ENCODE results near the gene SLC38A10. TPM values are rescaled to one million over a fixed set of nuclear protein-coding genes. Genes with fewer than 3 reads are reported as not detected.

Gene SLC38A10
- total RNA-seq, 1 experiment from 2014 or later: 44.6 TPM

GRCh38 chr17:81258292-81258691 is 36.8 kb downstream of the SLC38A10 start:
- no peak for DNase-seq (ENCODE audit: low read depth)

- DNase-seq (ENCODE audit: low read depth): no peak
Observed at GRCh38 chr17:81257533-81257932, 37.6 kb downstream of the SLC38A10 start.

GRCh38 chr17:81256616-81257015 is 38.5 kb downstream of the SLC38A10 start:
- DNase-seq (ENCODE audit: low read depth): no peak

GRCh38 chr17:81254955-81255717 is 40.0 kb downstream of the SLC38A10 start:
- no peak for DNase-seq (ENCODE audit: low read depth)

- DNase-seq (ENCODE audit: low read depth): peak; percentile 33
Observed at GRCh38 chr17:81253358-81254131, 41.6 kb downstream of the SLC38A10 start.

GRCh38 chr17:81252987-81253329 is 42.1 kb downstream of the SLC38A10 start:
- no peak for DNase-seq (ENCODE audit: low read depth)

GRCh38 chr17:81252326-81252986 is 42.7 kb downstream of the SLC38A10 start:
- DNase-seq (ENCODE audit: low read depth): no peak

GRCh38 chr17:81251709-81252301 is 43.3 kb downstream of the SLC38A10 start:
- no peak for DNase-seq (ENCODE audit: low read depth)

- no peak for DNase-seq (ENCODE audit: low read depth)
Observed at GRCh38 chr17:81251094-81251708, 43.9 kb downstream of the SLC38A10 start.

- no peak for DNase-seq (ENCODE audit: low read depth)
Observed at GRCh38 chr17:81250286-81251093, 44.6 kb downstream of the SLC38A10 start.

GRCh38 chr17:81249223-81250040 is 45.7 kb downstream of the SLC38A10 start:
- no peak for DNase-seq (ENCODE audit: low read depth)

GRCh38 chr17:81248649-81249048 is 46.5 kb downstream of the SLC38A10 start:
- DNase-seq (ENCODE audit: low read depth): no peak

GRCh38 chr17:81247339-81247990 is 47.6 kb downstream of the SLC38A10 start:
- DNase-seq (ENCODE audit: low read depth): no peak

GRCh38 chr17:81246679-81247338 is 48.3 kb downstream of the SLC38A10 start:
- no peak for DNase-seq (ENCODE audit: low read depth)

GRCh38 chr17:81246343-81246670 is 48.8 kb downstream of the SLC38A10 start:
- DNase-seq (ENCODE audit: low read depth): no peak

- no peak for DNase-seq (ENCODE audit: low read depth)
Observed at GRCh38 chr17:81245665-81246342, 49.3 kb downstream of the SLC38A10 start.

- no peak for DNase-seq (ENCODE audit: low read depth)
Observed at GRCh38 chr17:81245024-81245664, 50.0 kb downstream of the SLC38A10 start.

Data from HT1080 (cell line).